H1 (cell line): Measurements from ENCODE around the gene PARP1. TPM values are rescaled to one million over a fixed set of nuclear protein-coding genes. Genes with fewer than 3 reads are reported as not detected.

Experiments used
- GABPA ChIP-seq: IDR thresholded peaks from 2 replicates; pipeline ENCODE4 v1.6.1; 2011; ENCODE audit warnings: mild to moderate bottlenecking, low read length, moderate library complexity, borderline replicate concordance; ENCODE audit not compliant: insufficient read depth
- SUZ12 ChIP-seq: fragments of 200-600 bp; sonication (generic); IDR thresholded peaks from 2 replicates; pipeline ENCODE4 v1.6.1; 2012; ENCODE audit warnings: mild to moderate bottlenecking, inconsistent platforms, low read length, moderate library complexity, mixed read lengths
- polyA plus RNA-seq, 7 experiments: library from polyadenylated mRNA; depleted of rRNA in 3 of 7; stranded (reverse) in 5 of 7; unstranded in 2 of 7; fragments of >200 nt in 5 of 7; fragments of 200-250 nt in 2 of 7; gene quantifications; 1 replicate in 5 of 7; 2 replicates in 1 of 7; 4 replicates in 1 of 7; pipeline versions ENCODE4 v1.2.1 to v1.2.3, GENCODE V29; 2011 to 2013; ENCODE audit warnings: missing spikeins in 2 of 7, mixed read lengths in 2 of 7
- total RNA-seq: library from RNA; stranded (reverse); fragmentation: NEBNext Ultra II Directional; extraction: Animal tissue kit (Norgen Biotek cat#: 25700); gene quantifications from 2 replicates; pipeline ENCODE4 v1.2.1, GENCODE V29; 2021
- TF ChIP-seq, protein P1 (sequence below), 3 experiments: IDR thresholded peaks; 1 replicate in 2 of 3; 2 replicates in 1 of 3; pipeline versions ENCODE4 v1.5.1 to v1.6.1; 2011; ENCODE audit warnings: low read length in 3 of 3, mild to moderate bottlenecking in 3 of 3, inconsistent platforms in 2 of 3, low read depth in 1 of 3, moderate library complexity in 1 of 3; ENCODE audit not compliant: insufficient read depth in 1 of 3; ENCODE audit errors: control extremely low read depth in 1 of 3

The PARP1 gene
- total and polyA plus RNA-seq, 2 of the 8 experiments (the other 6 are each of a cell fraction or from before 2014, with no cell fraction given): 416 to 441 TPM

- TF ChIP-seq, protein P1, sequence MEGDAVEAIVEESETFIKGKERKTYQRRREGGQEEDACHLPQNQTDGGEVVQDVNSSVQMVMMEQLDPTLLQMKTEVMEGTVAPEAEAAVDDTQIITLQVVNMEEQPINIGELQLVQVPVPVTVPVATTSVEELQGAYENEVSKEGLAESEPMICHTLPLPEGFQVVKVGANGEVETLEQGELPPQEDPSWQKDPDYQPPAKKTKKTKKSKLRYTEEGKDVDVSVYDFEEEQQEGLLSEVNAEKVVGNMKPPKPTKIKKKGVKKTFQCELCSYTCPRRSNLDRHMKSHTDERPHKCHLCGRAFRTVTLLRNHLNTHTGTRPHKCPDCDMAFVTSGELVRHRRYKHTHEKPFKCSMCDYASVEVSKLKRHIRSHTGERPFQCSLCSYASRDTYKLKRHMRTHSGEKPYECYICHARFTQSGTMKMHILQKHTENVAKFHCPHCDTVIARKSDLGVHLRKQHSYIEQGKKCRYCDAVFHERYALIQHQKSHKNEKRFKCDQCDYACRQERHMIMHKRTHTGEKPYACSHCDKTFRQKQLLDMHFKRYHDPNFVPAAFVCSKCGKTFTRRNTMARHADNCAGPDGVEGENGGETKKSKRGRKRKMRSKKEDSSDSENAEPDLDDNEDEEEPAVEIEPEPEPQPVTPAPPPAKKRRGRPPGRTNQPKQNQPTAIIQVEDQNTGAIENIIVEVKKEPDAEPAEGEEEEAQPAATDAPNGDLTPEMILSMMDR (IDR thresholded peaks at IDR 0.05; ENCODE audit: control extremely low read depth in 1 of 3, insufficient read depth in 1 of 3, low read depth in 1 of 3, low read length in 3 of 3): no peak
- TF ChIP-seq GABPA (no peak), SUZ12 (no peak)
- TF ChIP-seq, all 59 proteins: peak for 0
These were observed 89.4 kb downstream of the PARP1 start (continued) for GRCh38 chr1:226318471-226318870.
